Right cardiac atrium (tissue), 5 donors: ENCODE results near the gene STOML3. TPM values are rescaled to one million over a fixed set of nuclear protein-coding genes. Genes with fewer than 3 reads are reported as not detected.

ENCODE experiments used
- ATAC-seq, 2 donors: fragments of 200-7000 bp; cut with Tn5 transposase; one replicate each; pipeline versions ENCODE4 v1.8.0 to v1.9.1; 2020; ENCODE audit warnings: moderate library complexity in 2 of 2, mild to moderate bottlenecking in 1 of 2
- DNase-seq, 3 donors: peaks; one replicate each; pipeline ENCODE4 v3.0.0-alpha.2; 2020
- H3K27ac ChIP-seq: one replicate; pipeline ENCODE4 v1.5.1; 2013; ENCODE audit warnings: mild to moderate bottlenecking, low read length, control low read depth, moderate library complexity
- H3K27me3 ChIP-seq: one replicate; pipeline ENCODE4 v1.6.1; 2013; ENCODE audit not compliant: control insufficient read depth, insufficient read depth
- H3K4me1 ChIP-seq: one replicate; pipeline ENCODE4 v1.6.1; 2013; ENCODE audit warnings: low read length; ENCODE audit not compliant: control insufficient read depth, insufficient read depth
- H3K4me3 ChIP-seq: one replicate; pipeline ENCODE4 v1.5.1; 2013; ENCODE audit warnings: low read length, control low read depth
- H3K9me3 ChIP-seq: one replicate; pipeline ENCODE4 v1.6.1; 2013; ENCODE audit warnings: low read length; ENCODE audit not compliant: control insufficient read depth
- WGBS: extraction: QIAGEN DNeasy Blood & Tissue Kit; methylation state at CpG from one replicate; pipeline ENCODE4 v1.1.7; 2013; 5-methylcytosine and 5-hydroxymethylcytosine counted together
- intact Hi-C, 4 donors: fragments of 100-400 bp; cut with DNase I; formaldehyde crosslinking; loops; one replicate each; pipeline versions ENCODE4 v1.11.0 to v1.14.0; 2022 to 2023
- polyA plus RNA-seq: library from polyadenylated mRNA; stranded (reverse); fragments of 200-250 nt; gene quantifications from one replicate; pipeline ENCODE4 v1.2.3, GENCODE V29; 2013
- total RNA-seq, 4 donors: library from RNA; stranded (reverse); fragmentation: NEBNext Ultra II Directional; extraction: Animal tissue kit (Norgen Biotek cat#: 25700); gene quantifications; one replicate each; pipeline ENCODE4 v1.2.1, GENCODE V29; 2021
- donor health status: healthy with polysubstance abuse.
- donor health status: DM: no; HTN: yes; CAD: no.
- donor health status: DM: no; HTN: no; CAD: no.
- donor health status: DM: no; HTN: yes; CAD: no; lungs with severe emphysema.
- donor health status: DM: yes; HTN: yes; CAD: no.

Gene STOML3
- total and polyA plus RNA-seq, 5 donors, result not detected

GRCh38 chr13:38952827-38953226 is 37.8 kb downstream of the STOML3 start:
- H3K27ac ChIP-seq, result no peak overlapping the region
- intact Hi-C loops, result no loop called here
- no peak overlapping the region for H3K4me3 ChIP-seq
- WGBS, result 100% methylated on average over 1 of the region's 1 CpG
- H3K9me3 ChIP-seq, result no peaks in the 10 kb centered on the region
- no peak for DNase-seq
- no peaks in the 10 kb centered on the region for H3K4me1 ChIP-seq
- H3K27me3 ChIP-seq, result no peaks in the 10 kb centered on the region
- ATAC-seq, result no peak

DNA sequence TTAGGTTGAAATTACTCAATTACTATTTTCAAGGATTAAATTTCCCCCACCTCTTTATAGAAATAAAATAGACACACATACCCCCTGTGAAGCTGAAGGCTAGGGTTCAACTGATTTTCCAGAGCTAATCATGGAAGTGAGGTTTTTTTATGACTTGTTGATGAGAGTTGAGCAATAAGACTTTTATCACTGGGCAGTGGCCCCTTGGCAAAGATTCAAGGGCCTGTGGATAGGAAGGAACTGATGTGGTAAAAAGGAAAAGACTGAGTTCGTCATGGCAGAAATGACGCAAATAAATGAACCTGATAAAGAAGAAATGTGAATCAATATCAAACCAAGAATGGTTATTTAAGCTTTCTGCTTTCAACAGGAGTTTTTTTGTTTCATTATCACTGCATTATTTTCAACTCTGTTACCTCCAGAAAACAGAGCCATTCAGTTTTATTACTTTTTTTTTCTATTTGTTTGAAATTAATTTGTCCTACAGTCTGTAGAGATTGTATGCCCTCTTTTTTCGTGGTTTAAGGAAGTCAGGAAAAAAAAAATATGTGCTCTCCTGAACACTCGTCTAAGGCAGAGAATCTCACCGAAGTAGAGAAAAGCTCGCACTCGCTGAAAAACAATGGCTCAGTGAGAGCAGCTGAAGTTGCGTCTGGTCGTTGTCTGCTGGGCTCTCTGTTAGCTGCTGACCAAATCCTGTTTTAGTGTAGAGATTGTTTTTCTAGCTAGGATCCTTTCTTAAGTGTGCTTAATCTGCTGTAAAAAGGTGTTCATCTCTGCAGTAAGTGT is 38.9 kb downstream of the STOML3 start:
- H3K27me3 ChIP-seq, result no peaks in the 10 kb centered on the region
- H3K27ac ChIP-seq, result no peak overlapping the region
- peak in 1 of 2 donors; percentile 81 for ATAC-seq
- H3K4me3 ChIP-seq, result peak overlapping the region; percentile 23
- H3K9me3 ChIP-seq, result no peaks in the 10 kb centered on the region
- peak; percentile 46 to 72 (median 67) for DNase-seq
- intact Hi-C loops, result no loop called here
- H3K4me1 ChIP-seq, result no peaks in the 10 kb centered on the region
- 40% methylated on average over 9 of the region's 9 CpGs for WGBS

DNA sequence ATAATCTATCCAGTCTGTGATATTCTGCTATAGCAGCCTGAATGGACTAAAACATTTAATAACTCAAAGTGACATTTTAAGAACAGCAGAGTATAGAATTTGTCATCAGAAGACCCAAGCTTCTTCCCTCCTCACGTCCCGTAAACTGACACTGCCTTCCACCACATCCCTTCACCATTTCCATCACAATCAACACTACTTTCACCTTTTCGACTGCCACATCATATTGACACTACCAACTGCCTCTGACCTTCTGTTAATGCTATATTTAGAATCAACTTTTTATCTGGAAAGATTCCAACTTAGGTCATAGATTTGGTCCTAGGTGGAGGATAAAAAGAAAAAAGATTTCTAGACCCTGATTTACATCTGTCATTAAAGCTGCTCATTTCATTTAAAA is 39.6 kb downstream of the STOML3 start:
- Histone ChIP-seq H3K4me1 (no peaks in the 10 kb centered on the region), H3K9me3 (no peaks in the 10 kb centered on the region), H3K27me3 (no peaks in the 10 kb centered on the region), H3K4me3 (no peak overlapping the region), H3K27ac (no peak overlapping the region)
- 38% methylated on average over 3 of the region's 3 CpGs for WGBS
- intact Hi-C loops, result no loop called here
- DNase-seq (no peak), ATAC-seq (no peak)

- WGBS, result 73% methylated on average over 3 of the region's 3 CpGs
- Histone ChIP-seq H3K4me3 (no peak overlapping the region), H3K27me3 (no peaks in the 10 kb centered on the region), H3K27ac (no peak overlapping the region), H3K4me1 (no peaks in the 10 kb centered on the region), H3K9me3 (no peaks in the 10 kb centered on the region)
- DNase-seq (no peak), ATAC-seq (no peak)
- intact Hi-C loops, result no loop called here
These were observed 43.6 kb downstream of the STOML3 start for GRCh38 chr13:38947054-38947453.

GRCh38 chr13:38944219-38944618 is 46.4 kb downstream of the STOML3 start:
- DNase-seq (no peak), ATAC-seq (no peak)
- intact Hi-C loops, result no loop called here
- WGBS, result 46% methylated on average over 3 of the region's 3 CpGs
- Histone ChIP-seq H3K9me3 (no peaks in the 10 kb centered on the region), H3K27me3 (no peaks in the 10 kb centered on the region), H3K4me1 (no peaks in the 10 kb centered on the region), H3K27ac (no peak overlapping the region), H3K4me3 (no peak overlapping the region)

GRCh38 chr13:38943231-38943630 is 47.4 kb downstream of the STOML3 start:
- WGBS, result 74% methylated on average over 2 of the region's 2 CpGs
- H3K4me3 ChIP-seq, result no peak overlapping the region
- no peaks in the 10 kb centered on the region for H3K27me3 ChIP-seq
- intact Hi-C loops, result no loop called here
- no peaks in the 10 kb centered on the region for H3K9me3 ChIP-seq
- H3K4me1 ChIP-seq, result no peaks in the 10 kb centered on the region
- DNase-seq, result no peak
- no peak for ATAC-seq
- H3K27ac ChIP-seq, result no peak overlapping the region

- Histone ChIP-seq H3K9me3 (no peaks in the 10 kb centered on the region), H3K4me1 (no peaks in the 10 kb centered on the region), H3K27ac (no peak overlapping the region), H3K4me3 (no peak overlapping the region), H3K27me3 (no peaks in the 10 kb centered on the region)
- DNase-seq, result no peak
- intact Hi-C loops, result no loop called here
- WGBS, result 78% methylated on average over 3 of the region's 3 CpGs
- ATAC-seq, result no peak
These were observed 49.2 kb downstream of the STOML3 start for GRCh38 chr13:38941353-38941945.

- DNase-seq (no peak), ATAC-seq (no peak)
- Histone ChIP-seq H3K27me3 (no peaks in the 10 kb centered on the region), H3K9me3 (no peaks in the 10 kb centered on the region), H3K4me3 (no peak overlapping the region), H3K4me1 (no peaks in the 10 kb centered on the region), H3K27ac (no peak overlapping the region)
- intact Hi-C loops, result no loop called here
These were observed 56.8 kb downstream of the STOML3 start for GRCh38 chr13:38933786-38934185.

DNA sequence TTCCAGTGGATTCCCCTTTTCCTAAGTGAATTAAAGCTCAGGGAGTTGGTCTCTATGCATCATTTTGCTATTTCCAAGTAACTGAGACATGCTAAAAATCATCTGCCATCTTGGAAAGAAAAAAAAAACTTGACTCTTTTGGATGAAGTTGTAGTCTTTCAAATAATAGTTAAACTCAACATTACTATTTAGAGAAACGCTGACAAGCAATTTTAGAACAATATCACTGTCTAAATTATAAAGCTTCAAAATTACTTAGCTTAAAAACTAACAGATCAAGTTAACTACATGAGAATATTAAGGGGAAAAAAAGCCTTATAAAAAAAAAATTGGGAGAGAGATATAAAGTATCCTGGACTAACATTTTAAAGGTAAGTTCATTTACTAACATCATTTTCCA is 68.5 kb downstream of the STOML3 start:
- 84% methylated on average over 1 of the region's 1 CpG for WGBS
- Histone ChIP-seq H3K4me3 (no peak overlapping the region), H3K27me3 (peaks cover 3% of the 10 kb centered on the region), H3K27ac (no peak overlapping the region), H3K9me3 (no peaks in the 10 kb centered on the region), H3K4me1 (no peaks in the 10 kb centered on the region)
- DNase-seq (no peak), ATAC-seq (no peak)
- intact Hi-C loops, result no loop called here

DNA sequence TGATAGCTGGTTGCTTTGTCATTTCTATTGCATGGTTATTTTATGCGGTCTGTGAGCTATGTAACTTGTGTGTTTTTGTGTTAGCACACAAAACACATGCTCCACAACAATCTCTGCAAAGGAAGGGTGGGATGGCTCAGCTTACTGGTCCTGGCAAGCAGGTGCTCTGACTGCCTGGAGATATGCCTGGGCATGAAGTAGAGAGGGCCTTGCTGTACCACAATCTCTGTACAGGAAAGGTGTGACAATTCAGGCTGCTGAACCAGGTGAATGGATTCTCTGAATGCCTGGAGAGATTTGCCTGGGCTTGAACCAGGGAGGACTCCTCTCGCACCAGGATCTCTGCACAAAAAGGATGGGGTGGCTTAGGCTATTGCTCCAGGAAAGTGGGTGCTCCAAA is 69.5 kb downstream of the STOML3 start:
- DNase-seq, result no peak
- Histone ChIP-seq H3K9me3 (no peaks in the 10 kb centered on the region), H3K27me3 (peaks cover 3% of the 10 kb centered on the region), H3K4me3 (no peak overlapping the region), H3K4me1 (no peaks in the 10 kb centered on the region), H3K27ac (no peak overlapping the region)
- intact Hi-C loops, result no loop called here
- no peak for ATAC-seq
- 94% methylated on average over 2 of the region's 2 CpGs for WGBS
